GM19035 (cell line): ENCODE data around the gene ARL14EP.

ENCODE experiments used
- ATAC-seq: cut with Tn5 transposase; IDR thresholded peaks from one replicate; pipeline ENCODE4 v1.9.1; 2021; ENCODE audit not compliant: unreplicated experiment

The ARL14EP gene

GRCh38 chr11:30326114-30326778, 3.3 kb downstream of the ARL14EP start:
- no peak for ATAC-seq

GRCh38 chr11:30326906-30327305, 4.0 kb downstream of the ARL14EP start:
- ATAC-seq: no peak

GRCh38 chr11:30328681-30329080, 5.8 kb downstream of the ARL14EP start:
- ATAC-seq: no peak

- ATAC-seq: no peak
Observed at GRCh38 chr11:30329150-30329940, 6.4 kb downstream of the ARL14EP start.

GRCh38 chr11:30333405-30333804, 10.5 kb downstream of the ARL14EP start:
- ATAC-seq: no peak

GRCh38 chr11:30342736-30343166, 19.8 kb downstream of the ARL14EP start:
- peak; percentile 96 for ATAC-seq

GRCh38 chr11:30344085-30344484, 21.2 kb downstream of the ARL14EP start:
- no peak for ATAC-seq

GRCh38 chr11:30345644-30346043, 22.7 kb downstream of the ARL14EP start:
- ATAC-seq: no peak

- ATAC-seq: no peak
Observed at GRCh38 chr11:30346068-30346688, 23.3 kb downstream of the ARL14EP start.

- ATAC-seq: no peak
Observed at GRCh38 chr11:30348035-30348434, 25.1 kb downstream of the ARL14EP start.

GRCh38 chr11:30349885-30350284, 27.0 kb downstream of the ARL14EP start:
- ATAC-seq: no peak

- ATAC-seq: no peak
Observed at GRCh38 chr11:30350384-30350783, 27.5 kb downstream of the ARL14EP start.

GRCh38 chr11:30351061-30351460, 28.2 kb downstream of the ARL14EP start:
- no peak for ATAC-seq

GRCh38 chr11:30356391-30356790, 33.5 kb downstream of the ARL14EP start:
- no peak for ATAC-seq

- ATAC-seq: no peak
Observed at GRCh38 chr11:30357872-30358271, 35.0 kb downstream of the ARL14EP start.

- ATAC-seq: no peak
Observed at GRCh38 chr11:30358536-30358935, 35.6 kb downstream of the ARL14EP start.

- no peak for ATAC-seq
Observed at GRCh38 chr11:30360741-30361140, 37.8 kb downstream of the ARL14EP start.

- no peak for ATAC-seq
Observed at GRCh38 chr11:30364139-30364836, 41.4 kb downstream of the ARL14EP start.

GRCh38 chr11:30364837-30365482, 42.1 kb downstream of the ARL14EP start:
- no peak for ATAC-seq

GRCh38 chr11:30365793-30366517, 43.1 kb downstream of the ARL14EP start:
- ATAC-seq: no peak
